ENCODE data around the gene ATP2B1. TPM values are rescaled to one million over a fixed set of nuclear protein-coding genes. Genes with fewer than 3 reads are reported as not detected.

ATP2B1 gene
- total RNA-seq, 4 donors from 2014 or later = 18.0 to 59.8 (median 25.0) TPM

DNA sequence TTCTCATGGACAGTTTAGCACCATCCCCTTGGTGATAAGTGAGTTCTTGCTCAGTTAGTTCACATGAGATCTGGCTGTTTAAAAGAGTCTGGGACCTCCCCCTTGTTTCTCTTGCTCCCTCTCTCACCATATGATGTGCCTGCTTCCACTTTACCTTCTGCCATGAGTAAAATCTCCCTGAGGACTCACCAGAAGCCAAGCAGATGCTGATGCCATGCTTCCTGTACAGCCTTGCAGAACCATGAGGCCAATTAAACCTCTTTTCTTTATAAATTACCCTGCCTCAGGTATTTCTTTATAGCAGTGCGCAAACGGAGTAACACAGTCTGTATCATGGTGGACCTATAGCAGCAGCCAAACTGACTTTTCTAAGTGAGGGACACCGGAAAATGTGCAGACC lies 58.8 kb downstream of the ATP2B1 start:
- 98% methylated on average over 3 of the region's 3 CpGs for WGBS, 2 donors

GRCh38 chr12:89649139-89649538 lies 59.5 kb downstream of the ATP2B1 start:
- intact Hi-C loops (cut with DNase I; ENCODE audit: low total_unique reads) = no loop called here

More for the DNA sequence above, 58.8 kb downstream of the ATP2B1 start:
- no peak overlapping the region for H3K4me3 ChIP-seq (ENCODE audit: low read depth, poor library complexity, severe bottlenecking)
- intact Hi-C loops (cut with DNase I; ENCODE audit: low total_unique reads) = no loop called here
- TF ChIP-seq POLR2A (IDR thresholded peaks at IDR 0.05) (no peak), CTCF (IDR thresholded peaks at IDR 0.05) (no peak)
- no peak for DNase-seq (ENCODE audit: low spot score in 2 of 2)

DNA sequence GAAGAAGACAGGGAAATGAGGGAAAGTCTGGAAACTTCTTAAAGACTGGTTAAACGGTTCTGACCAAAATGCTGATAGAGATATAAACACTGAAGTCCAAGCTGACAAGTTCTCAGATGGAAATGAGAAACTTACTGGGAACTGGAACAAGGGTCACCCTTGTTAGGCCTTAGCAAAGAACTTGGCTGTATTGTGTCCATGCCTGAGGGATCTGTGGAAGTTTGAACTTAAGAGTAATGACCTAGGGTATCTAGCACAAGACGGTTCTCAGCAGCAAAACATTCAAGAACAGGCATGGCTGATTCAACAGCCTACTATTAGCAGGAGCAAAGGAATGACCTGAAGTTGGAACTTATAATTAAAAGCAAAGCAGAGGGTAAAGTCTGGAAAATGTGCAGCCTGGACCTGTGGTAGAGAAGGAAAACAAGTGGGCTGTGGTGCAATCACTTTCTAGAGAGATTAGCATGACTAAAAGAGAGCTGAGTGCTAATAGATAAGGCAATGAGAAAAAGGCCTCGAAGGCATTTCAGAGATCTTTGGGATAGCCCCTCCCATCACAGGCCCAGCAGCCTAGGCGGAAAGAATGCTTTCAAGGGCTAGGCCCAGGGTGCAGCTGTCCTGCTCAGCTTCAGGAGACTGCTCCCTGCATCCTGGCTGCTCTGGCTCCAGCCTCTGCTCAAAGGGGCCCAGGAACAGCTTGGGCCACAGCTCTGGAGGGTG lies 60.3 kb downstream of the ATP2B1 start:
- no peak for DNase-seq (ENCODE audit: low spot score in 2 of 2)

More at GRCh38 chr12:89649139-89649538, 59.5 kb downstream of the ATP2B1 start:
- TF ChIP-seq CTCF (IDR thresholded peaks at IDR 0.05) (no peak), POLR2A (IDR thresholded peaks at IDR 0.05) (no peak)
- DNase-seq (ENCODE audit: low spot score in 2 of 2) = no peak
- 78 to 93% methylated on average over 2 of the region's 2 CpGs for WGBS, 2 donors
- no peak overlapping the region for H3K4me3 ChIP-seq (ENCODE audit: low read depth, poor library complexity, severe bottlenecking)

GRCh38 chr12:89645434-89645833 lies 63.2 kb downstream of the ATP2B1 start:
- no peak overlapping the region for H3K4me3 ChIP-seq (ENCODE audit: low read depth, poor library complexity, severe bottlenecking)
- intact Hi-C loops (cut with DNase I; ENCODE audit: low total_unique reads) = no loop called here
- DNase-seq (ENCODE audit: low spot score in 2 of 2) = no peak
- TF ChIP-seq POLR2A (IDR thresholded peaks at IDR 0.05) (no peak), CTCF (IDR thresholded peaks at IDR 0.05) (no peak)
- 63 to 66% methylated on average over 1 of the region's 1 CpG for WGBS, 2 donors

More for the DNA sequence above, 60.3 kb downstream of the ATP2B1 start:
- TF ChIP-seq CTCF (IDR thresholded peaks at IDR 0.05) (no peak), POLR2A (IDR thresholded peaks at IDR 0.05) (no peak)
- 54 to 67% methylated on average over 4 of the region's 4 CpGs for WGBS, 2 donors
- H3K4me3 ChIP-seq (ENCODE audit: low read depth, poor library complexity, severe bottlenecking) = no peak overlapping the region
- intact Hi-C loops (cut with DNase I; ENCODE audit: low total_unique reads) = no loop called here

- WGBS, 2 donors = 91 to 93% methylated on average over 5 of the region's 5 CpGs
- H3K4me3 ChIP-seq (ENCODE audit: low read depth, poor library complexity, severe bottlenecking) = no peak overlapping the region
- TF ChIP-seq POLR2A (IDR thresholded peaks at IDR 0.05) (no peak), CTCF (IDR thresholded peaks at IDR 0.05) (no peak)
- intact Hi-C loops (cut with DNase I; ENCODE audit: low total_unique reads) = no loop called here
- DNase-seq (ENCODE audit: low spot score in 2 of 2) = no peak
Observed at GRCh38 chr12:89642959-89643358, 65.7 kb downstream of the ATP2B1 start.

DNA sequence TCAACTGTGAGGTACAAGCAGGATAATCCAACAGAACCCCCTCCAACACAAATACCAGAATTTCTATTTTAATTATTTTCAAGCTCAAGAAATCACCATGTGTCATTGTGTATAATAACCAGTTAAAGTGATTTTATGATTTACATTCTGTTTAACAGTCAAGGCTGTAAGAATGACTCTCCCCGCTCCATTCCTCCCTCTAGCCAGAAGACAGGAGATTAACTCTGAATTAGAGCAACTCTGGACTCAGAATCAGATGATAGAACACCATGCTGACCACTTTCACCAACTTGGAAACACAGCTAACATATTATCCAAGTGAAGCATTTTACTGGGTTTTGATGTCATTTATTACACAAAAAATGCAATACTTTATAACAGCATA lies 71.9 kb downstream of the ATP2B1 start:
- intact Hi-C loops (cut with DNase I; ENCODE audit: low total_unique reads) = no loop called here
- DNase-seq (ENCODE audit: low spot score in 2 of 2) = no peak
- TF ChIP-seq CTCF (IDR thresholded peaks at IDR 0.05) (no peak), POLR2A (IDR thresholded peaks at IDR 0.05) (no peak)
- H3K4me3 ChIP-seq (ENCODE audit: low read depth, poor library complexity, severe bottlenecking) = no peak overlapping the region
- 97 to 100% methylated on average over 1 of the region's 1 CpG for WGBS, 2 donors
